ENCODE results near the gene IPO9. TPM values are rescaled to one million over a fixed set of nuclear protein-coding genes. Genes with fewer than 3 reads are reported as not detected.

IPO9 gene
- total RNA-seq, 1 donor from 2014 or later = 10.3 TPM

DNA sequence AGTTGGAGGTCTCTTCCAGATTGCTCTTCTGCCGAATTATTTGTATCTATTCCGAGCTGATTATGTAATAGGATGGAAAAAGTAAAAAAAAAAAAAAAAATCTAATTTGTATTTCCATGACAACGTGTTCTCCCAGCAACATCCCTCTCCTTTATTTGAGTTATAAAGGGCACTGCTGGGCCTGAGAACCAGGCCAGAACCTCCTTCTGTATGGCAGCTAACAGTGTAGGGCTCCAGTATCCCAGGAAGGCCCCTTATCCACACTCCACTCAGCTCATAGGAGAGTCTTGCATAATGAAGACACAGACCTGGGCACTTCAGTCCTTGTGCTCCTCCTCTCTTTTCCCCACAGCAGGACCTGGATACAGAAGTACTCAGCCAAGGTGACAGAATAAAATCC, 3.7 kb upstream of the IPO9 start:
- FAIRE-seq = no peak
- no peak for DNase-seq (ENCODE audit: low read depth)
- TF ChIP-seq, protein P1, sequence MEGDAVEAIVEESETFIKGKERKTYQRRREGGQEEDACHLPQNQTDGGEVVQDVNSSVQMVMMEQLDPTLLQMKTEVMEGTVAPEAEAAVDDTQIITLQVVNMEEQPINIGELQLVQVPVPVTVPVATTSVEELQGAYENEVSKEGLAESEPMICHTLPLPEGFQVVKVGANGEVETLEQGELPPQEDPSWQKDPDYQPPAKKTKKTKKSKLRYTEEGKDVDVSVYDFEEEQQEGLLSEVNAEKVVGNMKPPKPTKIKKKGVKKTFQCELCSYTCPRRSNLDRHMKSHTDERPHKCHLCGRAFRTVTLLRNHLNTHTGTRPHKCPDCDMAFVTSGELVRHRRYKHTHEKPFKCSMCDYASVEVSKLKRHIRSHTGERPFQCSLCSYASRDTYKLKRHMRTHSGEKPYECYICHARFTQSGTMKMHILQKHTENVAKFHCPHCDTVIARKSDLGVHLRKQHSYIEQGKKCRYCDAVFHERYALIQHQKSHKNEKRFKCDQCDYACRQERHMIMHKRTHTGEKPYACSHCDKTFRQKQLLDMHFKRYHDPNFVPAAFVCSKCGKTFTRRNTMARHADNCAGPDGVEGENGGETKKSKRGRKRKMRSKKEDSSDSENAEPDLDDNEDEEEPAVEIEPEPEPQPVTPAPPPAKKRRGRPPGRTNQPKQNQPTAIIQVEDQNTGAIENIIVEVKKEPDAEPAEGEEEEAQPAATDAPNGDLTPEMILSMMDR (IDR thresholded peaks at IDR 0.05; ENCODE audit: insufficient read depth, low read length, severe bottlenecking) = no peak
- Histone ChIP-seq H3K36me3 (ENCODE audit: control insufficient read depth, insufficient read depth, low read length) (peaks cover 3% of the 10 kb centered on the region), H3K27me3 (ENCODE audit: control insufficient read depth, insufficient read depth, low read length) (no peaks in the 10 kb centered on the region), H3K4me3 (ENCODE audit: low read depth, low read length) (no peak overlapping the region)

DNA sequence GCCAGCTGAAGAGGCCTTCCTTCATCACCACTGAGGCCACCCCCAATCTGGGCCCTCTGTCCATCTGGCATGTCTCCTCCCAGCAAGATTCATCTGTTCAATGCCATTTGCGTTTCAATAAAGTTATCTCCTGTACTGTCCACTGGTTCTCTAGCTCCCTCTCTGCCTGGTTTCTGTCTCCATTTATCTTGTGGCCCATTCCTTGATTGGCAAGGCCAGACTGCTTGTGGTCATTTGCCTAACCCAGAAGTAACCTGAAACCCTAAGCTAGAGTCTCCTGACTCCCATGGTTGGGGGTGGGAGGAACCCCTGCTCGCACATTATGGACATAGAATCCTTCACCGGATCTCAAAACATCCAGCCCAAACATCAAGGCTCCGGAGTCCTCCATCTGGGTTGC, 2.1 kb upstream of the IPO9 start:
- Histone ChIP-seq H3K4me3 (ENCODE audit: low read depth, low read length) (no peak overlapping the region), H3K27me3 (ENCODE audit: control insufficient read depth, insufficient read depth, low read length) (no peaks in the 10 kb centered on the region), H3K36me3 (ENCODE audit: control insufficient read depth, insufficient read depth, low read length) (no peaks in the 10 kb centered on the region)
- DNase-seq (ENCODE audit: low read depth) = peak; percentile 4
- no peak for FAIRE-seq
- TF ChIP-seq, protein P1 (IDR thresholded peaks at IDR 0.05; ENCODE audit: insufficient read depth, low read length, severe bottlenecking) = no peak

DNA sequence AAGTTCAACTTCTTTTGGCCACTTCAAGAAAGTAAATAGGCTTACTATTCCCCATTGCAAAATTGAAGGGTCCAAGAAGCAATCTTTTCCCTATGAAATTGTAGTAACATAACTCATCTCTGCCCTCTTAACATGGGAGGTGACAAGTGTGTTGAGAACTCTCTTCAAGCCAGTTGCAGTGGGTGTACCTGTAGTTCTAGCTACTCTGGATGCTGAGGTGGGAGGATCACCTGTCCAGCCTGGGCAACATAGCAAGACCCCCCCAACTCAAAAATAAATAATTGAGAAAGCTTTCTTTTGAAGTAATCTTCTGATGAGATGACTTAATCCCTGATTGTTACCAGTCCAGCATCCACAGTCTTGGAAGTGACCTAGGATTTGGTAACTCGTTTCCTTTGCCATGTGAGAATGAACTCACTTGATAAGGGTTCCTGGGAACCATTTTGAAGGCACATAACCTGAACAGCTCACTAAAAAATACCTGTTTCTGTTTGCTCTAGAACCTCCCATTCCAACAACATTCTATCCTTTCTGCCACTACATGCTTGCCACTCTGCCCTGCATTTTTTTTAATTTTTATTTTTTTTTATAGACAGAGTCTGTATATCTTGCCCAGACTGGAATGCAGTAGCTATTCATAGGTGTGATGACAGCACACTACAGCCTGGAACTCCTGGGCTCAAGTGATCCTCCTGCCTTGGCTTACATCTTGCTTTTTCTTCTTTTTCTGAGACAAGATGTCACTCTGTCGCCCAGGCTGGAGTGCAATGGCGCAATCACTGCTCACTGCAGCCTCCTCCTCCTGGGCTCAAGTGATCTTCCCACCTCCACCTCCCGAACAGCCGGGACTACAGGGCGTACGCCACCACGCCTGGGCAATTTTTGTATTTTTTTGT, 1.4 kb upstream of the IPO9 start:
- TF ChIP-seq, protein P1 (IDR thresholded peaks at IDR 0.05; ENCODE audit: insufficient read depth, low read length, severe bottlenecking) = no peak
- H3K4me3 ChIP-seq (ENCODE audit: low read depth, low read length) = no peak overlapping the region
- no peaks in the 10 kb centered on the region for H3K27me3 ChIP-seq (ENCODE audit: control insufficient read depth, insufficient read depth, low read length)
- no peaks in the 10 kb centered on the region for H3K36me3 ChIP-seq (ENCODE audit: control insufficient read depth, insufficient read depth, low read length)
- FAIRE-seq = no peak
- DNase-seq (ENCODE audit: low read depth) = peak; percentile 3

DNA sequence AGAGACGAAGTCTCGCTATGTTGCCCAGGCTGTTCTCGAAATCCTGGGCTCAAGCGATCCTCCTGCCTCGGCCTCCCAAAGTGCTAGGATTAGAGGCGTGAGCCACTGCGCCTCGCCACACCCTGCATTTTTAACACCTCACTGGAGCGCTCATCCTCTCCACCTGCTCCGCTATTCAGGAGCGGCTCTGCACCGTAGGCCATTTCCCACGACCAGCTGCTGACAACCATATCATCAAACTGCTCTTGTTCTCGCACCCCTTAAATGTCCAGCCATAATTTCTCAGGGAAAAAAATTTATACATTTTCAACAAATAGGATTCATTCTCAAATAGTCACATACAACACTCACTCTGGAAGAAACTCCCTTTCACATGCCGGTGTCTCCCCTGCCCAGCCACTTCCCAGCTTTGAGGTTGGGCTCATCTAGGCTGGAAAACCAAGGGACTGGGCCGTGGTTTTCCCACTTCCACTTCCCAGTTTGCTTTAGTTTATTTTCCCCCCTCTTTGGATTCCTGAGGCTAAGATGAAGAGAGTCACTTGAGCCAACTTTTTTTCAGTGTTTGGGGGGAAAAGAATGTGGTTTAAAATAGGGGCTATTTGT, 639 bp upstream of the IPO9 start:
- FAIRE-seq = no peak
- TF ChIP-seq, protein P1 (IDR thresholded peaks at IDR 0.05; ENCODE audit: insufficient read depth, low read length, severe bottlenecking) = no peak
- no peak for DNase-seq (ENCODE audit: low read depth)
- no peaks in the 10 kb centered on the region for H3K27me3 ChIP-seq (ENCODE audit: control insufficient read depth, insufficient read depth, low read length)
- no peaks in the 10 kb centered on the region for H3K36me3 ChIP-seq (ENCODE audit: control insufficient read depth, insufficient read depth, low read length)
- no peak overlapping the region for H3K4me3 ChIP-seq (ENCODE audit: low read depth, low read length)

DNA sequence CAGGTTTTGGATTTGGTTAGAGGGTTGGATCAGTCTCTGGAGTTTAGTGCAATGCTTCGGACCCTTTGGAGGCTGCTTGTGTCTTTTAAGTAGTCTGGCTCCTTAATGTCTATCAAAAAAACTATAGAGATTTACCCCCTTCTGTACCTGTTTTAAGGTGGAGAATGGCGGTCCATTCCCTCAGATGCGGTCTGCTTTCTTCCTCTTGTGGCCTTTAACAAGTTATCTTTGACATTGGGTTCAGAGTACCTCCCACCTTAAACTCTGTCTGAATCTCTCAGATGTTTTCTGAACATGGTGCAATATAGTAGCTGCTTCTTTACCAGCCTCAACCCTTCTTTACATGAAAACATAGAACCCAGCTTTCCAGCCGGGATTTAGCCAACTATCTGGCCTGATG, 2.4 kb downstream of the IPO9 start:
- Histone ChIP-seq H3K4me3 (ENCODE audit: low read depth, low read length) (no peak overlapping the region), H3K27me3 (ENCODE audit: control insufficient read depth, insufficient read depth, low read length) (no peaks in the 10 kb centered on the region), H3K36me3 (ENCODE audit: control insufficient read depth, insufficient read depth, low read length) (peaks cover 1% of the 10 kb centered on the region)
- FAIRE-seq (no peak), DNase-seq (ENCODE audit: low read depth) (no peak)
- TF ChIP-seq, protein P1 (IDR thresholded peaks at IDR 0.05; ENCODE audit: insufficient read depth, low read length, severe bottlenecking) = no peak

All from bronchial epithelial cell (primary cell).